B cell (primary cell): ENCODE data around the gene LIMS2. TPM values are rescaled to one million over a fixed set of nuclear protein-coding genes. Genes with fewer than 3 reads are reported as not detected.

Experiments
- ATAC-seq: fragments of 200-7000 bp; cut with Tn5 transposase; one replicate; pipeline ENCODE4 v1.10.0; 2021; ENCODE audit warnings: low read depth, mild to moderate bottlenecking, moderate number of reproducible peaks, moderate library complexity
- CTCF ChIA-PET: fragments of 350-600 bp; sonication (Branson Sonifier 250); formaldehyde crosslinking; loops from one replicate; lab custom pipeline; 2021; ENCODE audit warnings: antibody characterized with exemption, inconsistent platforms; lab: Charles Lee
- POLR2A ChIA-PET: fragments of 350-600 bp; sonication (Branson Sonifier 250); formaldehyde crosslinking; loops from one replicate; lab custom pipeline; 2021; ENCODE audit warnings: antibody characterized with exemption; lab: Charles Lee
- DNase-seq: peaks from one replicate; pipeline ENCODE4 v3.0.0; 2013
- H2AFZ ChIP-seq: 2 replicates; pipeline ENCODE4 v1.6.1; 2012; ENCODE audit warnings: mild to moderate bottlenecking, low read depth, low read length; ENCODE audit not compliant: insufficient read depth, poor library complexity, severe bottlenecking
- H3K27ac ChIP-seq, 2 donors: 1 replicate in 1 of 2; 2 replicates in 1 of 2; pipeline ENCODE4 v1.5.1; 2012 to 2013; ENCODE audit warnings: low read length in 2 of 2, mild to moderate bottlenecking in 2 of 2, moderate library complexity in 1 of 2
- H3K27me3 ChIP-seq, 4 experiments: fragments of 200-600 bp in 1 of 4; sonication (generic) in 1 of 4; replicated peaks in 1 of 4; 1 replicate in 2 of 4; 2 replicates in 2 of 4; pipeline versions ENCODE4 v1.6.1 to v1.7.0; 2013 to 2016; ENCODE audit warnings: low read length in 3 of 4, mild to moderate bottlenecking in 2 of 4, mixed read lengths in 1 of 4, moderate library complexity in 1 of 4; ENCODE audit not compliant: insufficient read depth in 4 of 4, control insufficient read depth in 3 of 4; ENCODE audit errors: control extremely low read depth in 1 of 4
- H3K36me3 ChIP-seq, 2 experiments: replicated peaks in 1 of 2; 1 replicate in 1 of 2; 2 replicates in 1 of 2; pipeline versions ENCODE4 v1.6.1 to v1.7.1; 2013; ENCODE audit warnings: low read length in 1 of 2; ENCODE audit not compliant: insufficient read depth in 2 of 2, control insufficient read depth in 1 of 2; ENCODE audit errors: control extremely low read depth in 1 of 2, extremely low read depth in 1 of 2
- H3K4me1 ChIP-seq, 2 donors: fragments of 200-600 bp in 1 of 2; sonication (generic) in 1 of 2; 1 replicate in 1 of 2; 2 replicates in 1 of 2; pipeline versions ENCODE4 v1.5.1 to v1.6.1; 2013 to 2017; ENCODE audit warnings: low read length in 2 of 2; ENCODE audit not compliant: control insufficient read depth in 2 of 2, insufficient read depth in 2 of 2
- H3K4me2 ChIP-seq: replicated peaks from 2 replicates; pipeline ENCODE3; 2012; ENCODE audit warnings: mild to moderate bottlenecking, low read depth, low read length; ENCODE audit not compliant: poor library complexity, severe bottlenecking
- H3K4me3 ChIP-seq, 5 experiments: fragments of 200-600 bp in 1 of 5; sonication (generic) in 1 of 5; 1 replicate in 3 of 5; 2 replicates in 2 of 5; pipeline versions ENCODE4 v1.5.1 to v1.7.0; 2011 to 2016; ENCODE audit warnings: low read length in 4 of 5, mild to moderate bottlenecking in 4 of 5, low read depth in 2 of 5, control low read depth in 1 of 5, moderate library complexity in 1 of 5; ENCODE audit not compliant: insufficient read depth in 1 of 5; ENCODE audit errors: control extremely low read depth in 1 of 5, extremely low read depth in 1 of 5
- H3K79me2 ChIP-seq: fragments of 200-600 bp; sonication (generic); one replicate; pipeline ENCODE4 v1.6.0; 2016; ENCODE audit warnings: low read length; ENCODE audit not compliant: control insufficient read depth, insufficient read depth
- H3K9ac ChIP-seq: fragments of 200-600 bp; sonication (generic); 2 replicates; pipeline ENCODE4 v1.6.1; 2017; ENCODE audit warnings: mild to moderate bottlenecking, low read length, moderate library complexity
- H3K9me3 ChIP-seq, 3 donors: one replicate each; pipeline versions ENCODE4 v1.6.1 to v1.7.1; 2013; ENCODE audit warnings: low read length in 2 of 3; ENCODE audit not compliant: control insufficient read depth in 2 of 3, insufficient read depth in 1 of 3; ENCODE audit errors: control extremely low read depth in 1 of 3
- H4K20me1 ChIP-seq: 2 replicates; pipeline ENCODE4 v1.6.0; 2012; ENCODE audit warnings: mild to moderate bottlenecking, low read length; ENCODE audit not compliant: insufficient read depth, control insufficient read depth, poor library complexity, severe bottlenecking
- H3K27ac Mint-ChIP-seq: one replicate; pipeline ENCODE4 v1.8.0; 2021; ENCODE audit warnings: mixed read lengths
- H3K27me3 Mint-ChIP-seq: one replicate; pipeline ENCODE4 v1.8.0; 2021; ENCODE audit warnings: mixed read lengths
- H3K4me1 Mint-ChIP-seq: one replicate; pipeline ENCODE4 v1.8.0; 2021; ENCODE audit warnings: mixed read lengths
- H3K4me3 Mint-ChIP-seq: one replicate; pipeline ENCODE4 v1.8.0; 2021; ENCODE audit warnings: mixed read lengths
- H3K9me3 Mint-ChIP-seq: one replicate; pipeline ENCODE4 v1.8.0; 2022; ENCODE audit warnings: mixed read lengths; ENCODE audit not compliant: insufficient read depth
- EZH2 ChIP-seq: IDR thresholded peaks from 2 replicates; pipeline ENCODE4 v1.6.1; 2012; ENCODE audit warnings: borderline replicate concordance, low read depth, mild to moderate bottlenecking, moderate library complexity, low read length; ENCODE audit not compliant: insufficient read depth, poor library complexity, severe bottlenecking
- WGBS: methylation state at CpG from one replicate; pipeline ENCODE4 v1.1.5; 2013; ENCODE audit warnings: missing lambda C conversion rate; ENCODE audit not compliant: insufficient coverage; 5-methylcytosine and 5-hydroxymethylcytosine counted together
- intact Hi-C: fragments of 100-400 bp; cut with micrococcal nuclease; formaldehyde crosslinking; loops from one replicate; pipeline ENCODE4 v1.10.0; 2022
- polyA plus RNA-seq: library from polyadenylated mRNA; depleted of rRNA; stranded (reverse); fragments of >200 nt; gene quantifications from 2 replicates; pipeline ENCODE4 v1.2.3, GENCODE V29; 2012
- total RNA-seq, 2 donors: library from RNA; stranded (reverse); fragments of 120-200 nt in 1 of 2; gene quantifications; 1 replicate in 1 of 2; 2 replicates in 1 of 2; pipeline versions ENCODE4 v1.2.3 to v1.2.4, GENCODE V29; 2013 to 2022
- TF ChIP-seq, protein P1 (sequence below): fragments of 200-600 bp; IDR thresholded peaks from one replicate; pipeline ENCODE4 v1.8.0; 2022; ENCODE audit warnings: antibody characterized with exemption, mild to moderate bottlenecking

The LIMS2 gene
- total and polyA plus RNA-seq, 2 donors (not counting 1 experiment from before 2014, with no cell fraction given), result 6.7 to 32.2 TPM

DNA sequence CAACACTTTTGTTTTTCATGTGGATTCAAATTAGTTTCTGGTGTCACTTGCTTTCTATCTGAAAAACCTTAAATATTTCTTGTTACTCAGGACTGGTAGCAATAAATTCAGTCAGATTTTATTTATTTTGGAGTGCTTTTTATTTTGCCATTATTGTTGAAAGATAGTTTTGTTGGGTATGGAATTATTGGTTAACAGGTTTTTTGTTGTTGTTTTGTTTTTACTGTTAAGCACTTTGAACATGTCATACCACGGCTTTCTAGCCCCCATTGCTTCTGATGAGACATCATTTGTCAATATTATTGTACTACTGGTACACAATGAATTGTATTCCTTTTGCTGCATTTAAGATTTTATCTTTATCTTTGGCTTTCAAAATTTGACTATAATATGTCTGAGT is 13.1 kb upstream of the LIMS2 start:
- whole genome bisulfite sequencing, result no CpG with 5 or more reads among the region's 1 CpG
- no peaks in the 10 kb centered on the region for H3K27me3 Mint-ChIP-seq
- ChIA-PET POLR2A (no interaction called here), CTCF (no interaction called here)
- TF ChIP-seq, protein P1, sequence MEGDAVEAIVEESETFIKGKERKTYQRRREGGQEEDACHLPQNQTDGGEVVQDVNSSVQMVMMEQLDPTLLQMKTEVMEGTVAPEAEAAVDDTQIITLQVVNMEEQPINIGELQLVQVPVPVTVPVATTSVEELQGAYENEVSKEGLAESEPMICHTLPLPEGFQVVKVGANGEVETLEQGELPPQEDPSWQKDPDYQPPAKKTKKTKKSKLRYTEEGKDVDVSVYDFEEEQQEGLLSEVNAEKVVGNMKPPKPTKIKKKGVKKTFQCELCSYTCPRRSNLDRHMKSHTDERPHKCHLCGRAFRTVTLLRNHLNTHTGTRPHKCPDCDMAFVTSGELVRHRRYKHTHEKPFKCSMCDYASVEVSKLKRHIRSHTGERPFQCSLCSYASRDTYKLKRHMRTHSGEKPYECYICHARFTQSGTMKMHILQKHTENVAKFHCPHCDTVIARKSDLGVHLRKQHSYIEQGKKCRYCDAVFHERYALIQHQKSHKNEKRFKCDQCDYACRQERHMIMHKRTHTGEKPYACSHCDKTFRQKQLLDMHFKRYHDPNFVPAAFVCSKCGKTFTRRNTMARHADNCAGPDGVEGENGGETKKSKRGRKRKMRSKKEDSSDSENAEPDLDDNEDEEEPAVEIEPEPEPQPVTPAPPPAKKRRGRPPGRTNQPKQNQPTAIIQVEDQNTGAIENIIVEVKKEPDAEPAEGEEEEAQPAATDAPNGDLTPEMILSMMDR, result no peak
- no peak for TF ChIP-seq EZH2
- H3K79me2 ChIP-seq, result no peaks in the 10 kb centered on the region
- no peaks in the 10 kb centered on the region for H3K4me1 ChIP-seq
- ATAC-seq, result no peak
- no peak overlapping the region for H3K4me3 Mint-ChIP-seq
- H3K27ac ChIP-seq, result no peak overlapping the region
- H2AFZ ChIP-seq, result no peak overlapping the region
- H3K4me2 ChIP-seq, result no peak overlapping the region
- H3K9me3 Mint-ChIP-seq, result peaks cover 9% of the 10 kb centered on the region
- no peaks in the 10 kb centered on the region for H3K4me1 Mint-ChIP-seq
- no peak for DNase-seq
- peaks cover 0 to 3% (median 0%) of the 10 kb centered on the region in 4 experiments for H3K27me3 ChIP-seq
- H3K9me3 ChIP-seq, result peaks cover 0 to 19% (median 16%) of the 10 kb centered on the region in 3 donors
- intact Hi-C loops, result no loop called here
- H4K20me1 ChIP-seq, result no peaks in the 10 kb centered on the region
- H3K4me3 ChIP-seq, result no peak overlapping the region
- no peaks in the 10 kb centered on the region for H3K36me3 ChIP-seq
- no peak overlapping the region for H3K9ac ChIP-seq
- H3K27ac Mint-ChIP-seq, result no peak overlapping the region

DNA sequence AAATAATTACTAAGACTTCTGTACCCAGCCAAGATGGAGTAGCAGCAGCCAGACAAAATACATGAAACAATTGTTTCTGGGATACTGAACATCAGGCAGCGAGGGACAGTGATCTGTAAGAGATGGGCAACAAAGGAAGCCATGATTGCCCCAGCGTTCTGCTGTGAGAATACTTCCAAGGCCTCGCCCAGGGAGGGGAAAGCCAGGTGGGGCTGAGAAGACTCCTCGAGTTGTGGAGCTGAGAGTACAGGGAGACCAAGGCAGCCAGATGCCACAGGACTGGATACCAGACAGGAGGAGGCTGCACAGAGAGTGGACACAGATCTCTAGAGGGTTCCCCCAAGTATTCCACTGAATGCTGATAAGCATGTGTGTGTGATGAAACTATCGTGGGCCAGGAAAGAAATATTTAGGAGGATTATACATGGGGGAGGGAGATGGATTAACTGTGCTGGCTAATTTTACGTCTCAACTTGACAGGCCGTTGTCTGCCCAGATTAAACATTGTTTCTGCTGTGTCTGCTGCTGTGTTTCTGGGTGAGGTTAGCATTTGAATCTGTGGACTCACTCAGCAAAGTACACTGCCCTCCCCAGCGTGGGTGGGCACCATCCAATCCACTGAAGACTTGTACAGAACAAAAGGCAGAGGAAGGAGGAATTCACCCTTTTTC is 10.2 kb upstream of the LIMS2 start:
- peaks cover 6% of the 10 kb centered on the region for H3K9me3 Mint-ChIP-seq
- Histone ChIP-seq H2AFZ (no peak overlapping the region), H3K9me3 (peaks cover 0 to 12% (median 9%) of the 10 kb centered on the region in 3 donors), H3K36me3 (no peaks in the 10 kb centered on the region), H3K9ac (no peak overlapping the region), H3K27me3 (peaks cover 0 to 3% (median 0%) of the 10 kb centered on the region in 4 experiments), H3K4me1 (peaks cover 0 to 9% of the 10 kb centered on the region in 2 donors), H3K27ac (no peak overlapping the region), H3K79me2 (no peaks in the 10 kb centered on the region), H3K4me3 (no peak overlapping the region), H3K4me2 (no peak overlapping the region), H4K20me1 (no peaks in the 10 kb centered on the region)
- ChIA-PET CTCF (no interaction called here), POLR2A (no interaction called here)
- peaks cover 8% of the 10 kb centered on the region for H3K4me1 Mint-ChIP-seq
- WGBS, result 83% methylated on average over 6 of the region's 8 CpGs
- TF ChIP-seq, protein P1, result no peak
- intact Hi-C loops, result no loop called here
- no peaks in the 10 kb centered on the region for H3K27me3 Mint-ChIP-seq
- DNase-seq (no peak), ATAC-seq (no peak)
- H3K27ac Mint-ChIP-seq, result no peak overlapping the region
- no peak overlapping the region for H3K4me3 Mint-ChIP-seq
